Hepatocyte (in vitro differentiated cells): Measurements from ENCODE around the gene TTC9B.
"Not testable (repeated sequence)": the region's sequence is repeated elsewhere in the genome, so short reads cannot be mapped to it uniquely, and the experiment has no call there.

Experiments
- EZH2 ChIP-seq: fragments of 200-600 bp; sonication (generic); IDR thresholded peaks from 2 replicates; pipeline ENCODE4 v1.6.1; 2016; ENCODE audit warnings: antibody characterized with exemption, mild to moderate bottlenecking, borderline replicate concordance
- TF ChIP-seq, protein P1 (sequence below): fragments of 200-600 bp; sonication (generic); IDR thresholded peaks from 2 replicates; pipeline ENCODE4 v1.5.1; 2016; ENCODE audit warnings: antibody characterized with exemption, mild to moderate bottlenecking; ENCODE audit not compliant: poor library complexity

DNA sequence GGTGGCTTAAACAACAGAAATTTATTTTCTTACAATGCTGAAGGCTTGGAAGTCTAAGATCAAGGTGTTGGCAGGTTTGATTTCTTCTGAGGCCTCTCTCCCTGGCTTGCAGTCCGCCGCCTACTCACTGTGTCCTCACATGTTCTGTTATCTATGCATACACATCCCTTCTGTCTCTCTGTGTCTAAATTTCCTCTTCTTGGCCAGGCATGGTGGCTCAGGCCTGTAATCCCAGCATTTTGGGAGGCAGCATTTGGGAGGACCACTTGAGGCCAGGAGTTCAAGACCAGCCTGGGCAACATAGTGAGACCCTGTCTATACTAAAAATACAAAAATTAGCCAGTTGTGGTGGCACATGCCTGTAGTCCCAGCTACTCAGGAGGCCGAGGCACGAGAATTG lies 46.9 kb downstream of the TTC9B start:
- not testable (repeated sequence) for TF ChIP-seq EZH2
- TF ChIP-seq, protein P1, sequence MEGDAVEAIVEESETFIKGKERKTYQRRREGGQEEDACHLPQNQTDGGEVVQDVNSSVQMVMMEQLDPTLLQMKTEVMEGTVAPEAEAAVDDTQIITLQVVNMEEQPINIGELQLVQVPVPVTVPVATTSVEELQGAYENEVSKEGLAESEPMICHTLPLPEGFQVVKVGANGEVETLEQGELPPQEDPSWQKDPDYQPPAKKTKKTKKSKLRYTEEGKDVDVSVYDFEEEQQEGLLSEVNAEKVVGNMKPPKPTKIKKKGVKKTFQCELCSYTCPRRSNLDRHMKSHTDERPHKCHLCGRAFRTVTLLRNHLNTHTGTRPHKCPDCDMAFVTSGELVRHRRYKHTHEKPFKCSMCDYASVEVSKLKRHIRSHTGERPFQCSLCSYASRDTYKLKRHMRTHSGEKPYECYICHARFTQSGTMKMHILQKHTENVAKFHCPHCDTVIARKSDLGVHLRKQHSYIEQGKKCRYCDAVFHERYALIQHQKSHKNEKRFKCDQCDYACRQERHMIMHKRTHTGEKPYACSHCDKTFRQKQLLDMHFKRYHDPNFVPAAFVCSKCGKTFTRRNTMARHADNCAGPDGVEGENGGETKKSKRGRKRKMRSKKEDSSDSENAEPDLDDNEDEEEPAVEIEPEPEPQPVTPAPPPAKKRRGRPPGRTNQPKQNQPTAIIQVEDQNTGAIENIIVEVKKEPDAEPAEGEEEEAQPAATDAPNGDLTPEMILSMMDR = not testable (repeated sequence)
